Effector memory CD8-positive, alpha-beta T cell (primary cell): Measurements from ENCODE around the gene GNS.
A peak's percentile ranks its signal among the peaks of the same experiment; 100 is the strongest.

Experiments
- ATAC-seq: fragments of 150-1000 bp; cut with Tn5 transposase; replicated peaks from 2 replicates; pipeline ENCODE4 v1.10.0; 2021; ENCODE audit warnings: mild to moderate bottlenecking, moderate library complexity
- DNase-seq, 3 experiments: peaks; one replicate each; pipeline ENCODE4 v3.0.0; 2021
- H3K27ac Mint-ChIP-seq, 2 donors: one replicate each; pipeline ENCODE4 v1.8.0; 2022; ENCODE audit warnings: mild to moderate bottlenecking in 2 of 2, mixed read lengths in 2 of 2, moderate library complexity in 2 of 2
- H3K27me3 Mint-ChIP-seq, 2 donors: one replicate each; pipeline ENCODE4 v1.8.0; 2022; ENCODE audit warnings: mixed read lengths in 2 of 2
- H3K36me3 Mint-ChIP-seq: one replicate; pipeline ENCODE4 v1.8.0; 2022; ENCODE audit warnings: mild to moderate bottlenecking, moderate library complexity, mixed read lengths; ENCODE audit not compliant: insufficient read depth
- H3K4me1 Mint-ChIP-seq, 2 donors: one replicate each; pipeline ENCODE4 v1.8.0; 2022; ENCODE audit warnings: low read depth in 2 of 2, mixed read lengths in 2 of 2
- H3K4me3 Mint-ChIP-seq, 2 donors: one replicate each; pipeline ENCODE4 v1.8.0; 2022; ENCODE audit warnings: mild to moderate bottlenecking in 2 of 2, mixed read lengths in 2 of 2, moderate library complexity in 2 of 2
- H3K9me3 Mint-ChIP-seq, 2 donors: one replicate each; pipeline ENCODE4 v1.8.0; 2022; ENCODE audit warnings: mixed read lengths in 2 of 2

GNS gene

GRCh38 chr12:64680235-64680634 lies 79.0 kb downstream of the GNS start:
- DNase-seq, result no peak
- peaks cover 32% of the 10 kb centered on the region for H3K36me3 Mint-ChIP-seq
- H3K4me3 Mint-ChIP-seq, result peak overlapping the region; percentile 52 to 80
- H3K27me3 Mint-ChIP-seq, result no peaks in the 10 kb centered on the region
- peaks cover 61 to 81% of the 10 kb centered on the region in 2 donors for H3K4me1 Mint-ChIP-seq
- H3K27ac Mint-ChIP-seq, result peak overlapping the region; percentile 89 to 98
- H3K9me3 Mint-ChIP-seq, result peaks cover 0 to 2% of the 10 kb centered on the region in 2 donors
- ATAC-seq, result no peak

GRCh38 chr12:64679487-64680001 lies 79.7 kb downstream of the GNS start:
- peak overlapping the region; percentile 89 to 98 for H3K27ac Mint-ChIP-seq
- peaks cover 0 to 2% of the 10 kb centered on the region in 2 donors for H3K9me3 Mint-ChIP-seq
- ATAC-seq (peak; percentile 78), DNase-seq (peak; percentile 61 to 75 (median 62))
- peaks cover 26% of the 10 kb centered on the region for H3K36me3 Mint-ChIP-seq
- no peaks in the 10 kb centered on the region for H3K27me3 Mint-ChIP-seq
- H3K4me3 Mint-ChIP-seq, result peak overlapping the region; percentile 52 to 80
- H3K4me1 Mint-ChIP-seq, result peaks cover 60 to 79% of the 10 kb centered on the region in 2 donors

GRCh38 chr12:64678835-64679234 lies 80.4 kb downstream of the GNS start:
- peaks cover 63 to 81% of the 10 kb centered on the region in 2 donors for H3K4me1 Mint-ChIP-seq
- peaks cover 24% of the 10 kb centered on the region for H3K36me3 Mint-ChIP-seq
- DNase-seq (no peak), ATAC-seq (no peak)
- no peaks in the 10 kb centered on the region for H3K27me3 Mint-ChIP-seq
- peaks cover 0 to 2% of the 10 kb centered on the region in 2 donors for H3K9me3 Mint-ChIP-seq
- peak overlapping the region; percentile 52 to 80 for H3K4me3 Mint-ChIP-seq
- H3K27ac Mint-ChIP-seq, result peak overlapping the region; percentile 89 to 98

GRCh38 chr12:64678248-64678647 lies 81.0 kb downstream of the GNS start:
- Mint-ChIP-seq H3K27ac (peak overlapping the region; percentile 91 to 98), H3K4me1 (peaks cover 61 to 81% of the 10 kb centered on the region in 2 donors), H3K4me3 (peak overlapping the region; percentile 59 to 80), H3K36me3 (peaks cover 20% of the 10 kb centered on the region), H3K9me3 (peaks cover 0 to 2% of the 10 kb centered on the region in 2 donors), H3K27me3 (no peaks in the 10 kb centered on the region)
- ATAC-seq (no peak), DNase-seq (no peak)

- Mint-ChIP-seq H3K4me3 (peak overlapping the region; percentile 37 to 80), H3K27me3 (no peaks in the 10 kb centered on the region), H3K4me1 (peaks cover 67 to 80% of the 10 kb centered on the region in 2 donors), H3K27ac (peak overlapping the region; percentile 89 to 98), H3K9me3 (no peaks in the 10 kb centered on the region), H3K36me3 (peaks cover 7% of the 10 kb centered on the region)
- DNase-seq, result no peak
- no peak for ATAC-seq
Observed at GRCh38 chr12:64675795-64676194, 83.4 kb downstream of the GNS start.

- ATAC-seq (peak; percentile 66), DNase-seq (peak; percentile 29 to 47 (median 36))
- H3K27ac Mint-ChIP-seq, result peak overlapping the region; percentile 89 to 98
- peak overlapping the region; percentile 80 to 81 for H3K4me3 Mint-ChIP-seq
- peaks cover 13% of the 10 kb centered on the region for H3K36me3 Mint-ChIP-seq
- H3K9me3 Mint-ChIP-seq, result no peaks in the 10 kb centered on the region
- peaks cover 68 to 80% of the 10 kb centered on the region in 2 donors for H3K4me1 Mint-ChIP-seq
- H3K27me3 Mint-ChIP-seq, result no peaks in the 10 kb centered on the region
Observed at GRCh38 chr12:64674367-64674922, 84.8 kb downstream of the GNS start.

- Mint-ChIP-seq H3K27me3 (no peaks in the 10 kb centered on the region), H3K9me3 (no peaks in the 10 kb centered on the region), H3K4me1 (peaks cover 73 to 79% of the 10 kb centered on the region in 2 donors), H3K27ac (peak overlapping the region; percentile 89 to 98), H3K4me3 (peak overlapping the region; percentile 80 to 81), H3K36me3 (peaks cover 21% of the 10 kb centered on the region)
- DNase-seq (no peak), ATAC-seq (no peak)
Observed at GRCh38 chr12:64673490-64674169, 85.6 kb downstream of the GNS start.

GRCh38 chr12:64672925-64673409 lies 86.2 kb downstream of the GNS start:
- H3K9me3 Mint-ChIP-seq, result no peaks in the 10 kb centered on the region
- peak overlapping the region; percentile 89 to 98 for H3K27ac Mint-ChIP-seq
- peaks cover 71 to 78% of the 10 kb centered on the region in 2 donors for H3K4me1 Mint-ChIP-seq
- DNase-seq (no peak), ATAC-seq (no peak)
- peak overlapping the region; percentile 80 to 81 for H3K4me3 Mint-ChIP-seq
- peaks cover 26% of the 10 kb centered on the region for H3K36me3 Mint-ChIP-seq
- no peaks in the 10 kb centered on the region for H3K27me3 Mint-ChIP-seq

- Mint-ChIP-seq H3K4me3 (peak overlapping the region; percentile 82 to 86), H3K27me3 (no peaks in the 10 kb centered on the region), H3K36me3 (peaks cover 31% of the 10 kb centered on the region), H3K27ac (peak overlapping the region; percentile 89 to 98), H3K4me1 (peaks cover 62 to 76% of the 10 kb centered on the region in 2 donors), H3K9me3 (no peaks in the 10 kb centered on the region)
- no peak for ATAC-seq
- DNase-seq, result no peak
Observed at GRCh38 chr12:64671681-64672080, 87.5 kb downstream of the GNS start.

- no peaks in the 10 kb centered on the region for H3K27me3 Mint-ChIP-seq
- H3K27ac Mint-ChIP-seq, result peak overlapping the region; percentile 89 to 98
- ATAC-seq, result no peak
- H3K36me3 Mint-ChIP-seq, result peaks cover 34% of the 10 kb centered on the region
- peak overlapping the region; percentile 82 to 86 for H3K4me3 Mint-ChIP-seq
- no peaks in the 10 kb centered on the region for H3K9me3 Mint-ChIP-seq
- no peak for DNase-seq
- peaks cover 68 to 82% of the 10 kb centered on the region in 2 donors for H3K4me1 Mint-ChIP-seq
Observed at GRCh38 chr12:64670919-64671639, 88.1 kb downstream of the GNS start.

- ATAC-seq (peak; percentile 13), DNase-seq (peak in 1 of 3 experiments; percentile 29)
- no peaks in the 10 kb centered on the region for H3K27me3 Mint-ChIP-seq
Observed at GRCh38 chr12:64670019-64670418, 89.2 kb downstream of the GNS start.

GRCh38 chr12:64669270-64669842 lies 89.8 kb downstream of the GNS start:
- Mint-ChIP-seq H3K4me3 (peak overlapping the region; percentile 82 to 86), H3K27me3 (no peaks in the 10 kb centered on the region), H3K27ac (peak overlapping the region; percentile 89 to 98), H3K9me3 (no peaks in the 10 kb centered on the region), H3K36me3 (peaks cover 43% of the 10 kb centered on the region), H3K4me1 (peaks cover 65 to 81% of the 10 kb centered on the region in 2 donors)
- peak; percentile 23 to 63 (median 34) for DNase-seq
- ATAC-seq, result peak; percentile 83

More at GRCh38 chr12:64670019-64670418, 89.2 kb downstream of the GNS start:
- peaks cover 69 to 84% of the 10 kb centered on the region in 2 donors for H3K4me1 Mint-ChIP-seq
- H3K4me3 Mint-ChIP-seq, result peak overlapping the region; percentile 82 to 86
- no peaks in the 10 kb centered on the region for H3K9me3 Mint-ChIP-seq
- peaks cover 43% of the 10 kb centered on the region for H3K36me3 Mint-ChIP-seq
- H3K27ac Mint-ChIP-seq, result peak overlapping the region; percentile 89 to 98

- H3K4me1 Mint-ChIP-seq, result peaks cover 51 to 71% of the 10 kb centered on the region in 2 donors
- DNase-seq (no peak), ATAC-seq (no peak)
- no peaks in the 10 kb centered on the region for H3K9me3 Mint-ChIP-seq
- H3K27ac Mint-ChIP-seq, result peak overlapping the region; percentile 89 to 98
- H3K36me3 Mint-ChIP-seq, result peaks cover 43% of the 10 kb centered on the region
- H3K27me3 Mint-ChIP-seq, result no peaks in the 10 kb centered on the region
- peak overlapping the region; percentile 82 to 86 for H3K4me3 Mint-ChIP-seq
Observed at GRCh38 chr12:64667793-64668192, 91.4 kb downstream of the GNS start.
